Posterior cingulate gyrus (tissue), 11 donors: Measurements from ENCODE around the gene AK4.

ENCODE experiments used
- DNase-seq, 10 donors: peaks; one replicate each; pipeline versions ENCODE4 v3.0.0 to v3.0.0-alpha.2; 2020 to 2021; ENCODE audit warnings: mixed read lengths in 3 of 10
- intact Hi-C: fragments of 100-400 bp; cut with DNase I; formaldehyde crosslinking; loops from one replicate; pipeline ENCODE4 v1.15.1; 2023

The AK4 gene

GRCh38 chr1:65264197-65264929, 116.4 kb downstream of the AK4 start:
- peak; percentile 49 to 94 (median 69) for DNase-seq
- intact Hi-C loops = loop anchor here (5.0 kb wide), 1 partner anchor 158 kb away; the partner anchor contains the start of genes LEPR and LEPROT

GRCh38 chr1:65265296-65265650, 117.3 kb downstream of the AK4 start:
- intact Hi-C loops = no loop called here
- DNase-seq = no peak

GRCh38 chr1:65265651-65266351, 117.8 kb downstream of the AK4 start:
- peak; percentile 44 to 94 (median 68) for DNase-seq
- intact Hi-C loops = no loop called here

GRCh38 chr1:65266476-65266875, 118.5 kb downstream of the AK4 start:
- intact Hi-C loops = no loop called here
- DNase-seq = no peak

GRCh38 chr1:65267271-65267670, 119.3 kb downstream of the AK4 start:
- DNase-seq = no peak
- intact Hi-C loops = no loop called here

GRCh38 chr1:65267683-65268082, 119.7 kb downstream of the AK4 start:
- intact Hi-C loops = no loop called here
- no peak for DNase-seq

- DNase-seq = no peak
- intact Hi-C loops = loop anchor here (5.0 kb wide), 1 partner anchor 38 kb away; the partner anchor contains the start of gene DNAJC6
Measured at GRCh38 chr1:65269612-65270011, 121.6 kb downstream of the AK4 start.

GRCh38 chr1:65276197-65276939, 128.4 kb downstream of the AK4 start:
- intact Hi-C loops = no loop called here
- no peak for DNase-seq

- intact Hi-C loops = no loop called here
- DNase-seq = no peak
Measured at GRCh38 chr1:65277605-65278347, 129.8 kb downstream of the AK4 start.

GRCh38 chr1:65278376-65279069, 130.5 kb downstream of the AK4 start:
- intact Hi-C loops = no loop called here
- DNase-seq = no peak

- no peak for DNase-seq
- intact Hi-C loops = no loop called here
Measured at GRCh38 chr1:65279070-65279779, 131.2 kb downstream of the AK4 start.
